ENCODE measurements around the gene FRMPD4.

The FRMPD4 gene

GRCh38 chrX:12344954-12345353, 206.7 kb downstream of the FRMPD4 start:
- Histone ChIP-seq H3K9ac (ENCODE audit: low read depth in 1 of 2, low read length in 2 of 2) (no peak overlapping the region), H3K27ac (ENCODE audit: low read depth in 2 of 2, low read length in 2 of 2) (no peak overlapping the region), H3K4me3 (ENCODE audit: low read length in 2 of 2) (no peak overlapping the region), H3K9me3 (ENCODE audit: control insufficient read depth in 2 of 2, low read length in 2 of 2) (no peaks in the 10 kb centered on the region), H3K4me1 (ENCODE audit: control insufficient read depth in 2 of 2, insufficient read depth in 2 of 2, low read length in 2 of 2) (no peaks in the 10 kb centered on the region), H3K27me3 (ENCODE audit: control insufficient read depth in 2 of 2, insufficient read depth in 2 of 2, low read length in 2 of 2) (no peaks in the 10 kb centered on the region), H3K36me3 (ENCODE audit: control insufficient read depth in 2 of 2, insufficient read depth in 2 of 2, low read length in 2 of 2) (no peaks in the 10 kb centered on the region)

DNA sequence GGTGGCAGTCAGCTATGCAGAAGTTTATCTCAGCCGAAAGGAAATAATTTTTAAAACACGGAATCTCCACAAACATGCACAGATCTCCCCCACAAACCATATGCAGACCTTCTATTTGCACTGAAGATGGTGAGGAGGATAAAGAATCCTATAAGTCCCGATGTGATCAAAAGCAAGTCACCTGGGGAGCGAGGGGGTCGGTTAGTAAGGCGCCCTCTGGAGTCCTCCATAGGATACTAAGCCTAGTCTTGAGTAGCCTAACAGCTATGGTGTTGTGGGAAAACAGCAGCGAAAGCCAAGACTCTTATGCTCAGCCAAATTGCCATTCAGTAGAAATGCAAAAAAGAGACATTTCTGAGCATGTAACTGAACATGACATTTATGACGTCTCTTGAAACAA, 210.9 kb downstream of the FRMPD4 start:
- H3K4me3 ChIP-seq (ENCODE audit: low read length in 2 of 2) = no peak overlapping the region
- H3K27ac ChIP-seq (ENCODE audit: low read depth in 2 of 2, low read length in 2 of 2) = no peak overlapping the region
- no peaks in the 10 kb centered on the region for H3K27me3 ChIP-seq (ENCODE audit: control insufficient read depth in 2 of 2, insufficient read depth in 2 of 2, low read length in 2 of 2)
- H3K4me1 ChIP-seq (ENCODE audit: control insufficient read depth in 2 of 2, insufficient read depth in 2 of 2, low read length in 2 of 2) = no peaks in the 10 kb centered on the region
- H3K9me3 ChIP-seq (ENCODE audit: control insufficient read depth in 2 of 2, low read length in 2 of 2) = no peaks in the 10 kb centered on the region
- H3K36me3 ChIP-seq (ENCODE audit: control insufficient read depth in 2 of 2, insufficient read depth in 2 of 2, low read length in 2 of 2) = no peaks in the 10 kb centered on the region
- no peak overlapping the region for H3K9ac ChIP-seq (ENCODE audit: low read depth in 1 of 2, low read length in 2 of 2)

DNA sequence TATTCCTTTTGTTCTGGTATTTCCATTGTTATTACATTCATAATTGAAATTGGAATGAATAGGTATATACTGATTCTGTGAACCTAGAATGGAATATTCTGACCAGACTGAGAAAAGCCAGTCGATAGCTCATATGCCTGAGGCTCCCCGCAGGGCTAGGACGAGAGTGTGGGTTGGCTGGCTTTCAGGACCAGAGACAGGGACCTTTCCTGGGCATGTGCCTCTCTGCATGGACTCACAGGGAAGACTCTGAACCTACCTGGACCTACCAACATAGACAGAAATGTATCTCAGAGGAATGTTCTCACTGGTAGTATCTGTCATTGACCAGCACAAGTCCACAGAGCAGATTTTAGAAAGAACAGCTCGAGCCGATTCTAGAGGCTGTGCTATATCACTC, 214.6 kb downstream of the FRMPD4 start:
- Histone ChIP-seq H3K36me3 (ENCODE audit: control insufficient read depth in 2 of 2, insufficient read depth in 2 of 2, low read length in 2 of 2) (no peaks in the 10 kb centered on the region), H3K4me1 (ENCODE audit: control insufficient read depth in 2 of 2, insufficient read depth in 2 of 2, low read length in 2 of 2) (no peaks in the 10 kb centered on the region), H3K4me3 (ENCODE audit: low read length in 2 of 2) (no peak overlapping the region), H3K27ac (ENCODE audit: low read depth in 2 of 2, low read length in 2 of 2) (no peak overlapping the region), H3K9ac (ENCODE audit: low read depth in 1 of 2, low read length in 2 of 2) (no peak overlapping the region), H3K27me3 (ENCODE audit: control insufficient read depth in 2 of 2, insufficient read depth in 2 of 2, low read length in 2 of 2) (no peaks in the 10 kb centered on the region), H3K9me3 (ENCODE audit: control insufficient read depth in 2 of 2, low read length in 2 of 2) (no peaks in the 10 kb centered on the region)

DNA sequence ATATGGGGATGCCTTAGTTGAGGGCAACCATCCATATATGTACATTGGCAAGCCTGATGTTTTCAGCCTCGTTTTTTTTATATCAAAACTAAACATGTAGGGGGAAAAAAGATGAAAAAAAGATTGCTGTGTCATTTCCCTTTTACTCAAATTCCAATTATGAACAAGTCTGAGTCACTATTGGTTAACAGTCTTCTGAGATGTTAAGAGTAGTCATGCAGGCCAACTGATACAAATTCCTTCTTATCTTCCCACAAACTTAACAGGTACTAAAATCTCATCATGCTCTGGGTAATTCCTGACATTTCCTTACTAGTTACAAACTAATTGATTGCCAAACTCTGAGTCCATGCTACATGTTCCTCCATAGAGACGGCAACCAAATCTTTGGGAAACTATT, 222.1 kb downstream of the FRMPD4 start:
- H3K4me1 ChIP-seq (ENCODE audit: control insufficient read depth in 2 of 2, insufficient read depth in 2 of 2, low read length in 2 of 2) = no peaks in the 10 kb centered on the region
- no peak overlapping the region for H3K9ac ChIP-seq (ENCODE audit: low read depth in 1 of 2, low read length in 2 of 2)
- no peaks in the 10 kb centered on the region for H3K36me3 ChIP-seq (ENCODE audit: control insufficient read depth in 2 of 2, insufficient read depth in 2 of 2, low read length in 2 of 2)
- no peak overlapping the region for H3K27ac ChIP-seq (ENCODE audit: low read depth in 2 of 2, low read length in 2 of 2)
- H3K9me3 ChIP-seq (ENCODE audit: control insufficient read depth in 2 of 2, low read length in 2 of 2) = no peaks in the 10 kb centered on the region
- no peak overlapping the region for H3K4me3 ChIP-seq (ENCODE audit: low read length in 2 of 2)
- H3K27me3 ChIP-seq (ENCODE audit: control insufficient read depth in 2 of 2, insufficient read depth in 2 of 2, low read length in 2 of 2) = no peaks in the 10 kb centered on the region

DNA sequence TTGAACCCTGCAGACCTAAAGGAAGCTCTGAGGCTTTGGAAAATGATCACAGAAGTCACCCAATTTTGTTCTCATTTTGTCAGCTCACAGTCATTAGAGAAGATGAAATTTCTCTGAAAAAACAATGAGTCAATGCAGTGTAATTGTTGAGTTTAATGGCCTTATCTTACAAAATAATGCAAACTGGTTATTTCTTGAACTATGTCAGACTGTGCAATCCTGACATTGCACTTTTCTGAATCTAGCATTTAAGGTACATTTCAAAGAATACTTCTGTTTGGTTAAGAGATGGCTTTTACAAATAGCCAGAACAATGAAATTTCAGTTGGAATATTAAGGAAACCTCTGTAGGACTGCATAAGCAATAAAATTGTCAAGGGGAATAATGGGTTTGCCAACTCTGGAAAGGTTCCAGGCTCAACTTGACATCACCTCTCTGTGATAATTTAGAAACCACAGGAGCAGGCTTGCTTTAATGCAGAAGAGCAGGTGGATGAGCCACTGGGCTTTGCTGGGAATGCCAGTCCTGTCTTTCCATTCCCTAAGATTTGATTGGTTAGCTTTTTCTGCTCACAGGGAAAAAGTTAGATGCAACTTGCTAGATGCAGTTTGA, 222.8 kb downstream of the FRMPD4 start:
- no peaks in the 10 kb centered on the region for H3K36me3 ChIP-seq (ENCODE audit: control insufficient read depth in 2 of 2, insufficient read depth in 2 of 2, low read length in 2 of 2)
- no peaks in the 10 kb centered on the region for H3K4me1 ChIP-seq (ENCODE audit: control insufficient read depth in 2 of 2, insufficient read depth in 2 of 2, low read length in 2 of 2)
- no peak overlapping the region for H3K27ac ChIP-seq (ENCODE audit: low read depth in 2 of 2, low read length in 2 of 2)
- H3K4me3 ChIP-seq (ENCODE audit: low read length in 2 of 2) = no peak overlapping the region
- no peak overlapping the region for H3K9ac ChIP-seq (ENCODE audit: low read depth in 1 of 2, low read length in 2 of 2)
- no peaks in the 10 kb centered on the region for H3K27me3 ChIP-seq (ENCODE audit: control insufficient read depth in 2 of 2, insufficient read depth in 2 of 2, low read length in 2 of 2)
- no peaks in the 10 kb centered on the region for H3K9me3 ChIP-seq (ENCODE audit: control insufficient read depth in 2 of 2, low read length in 2 of 2)

GRCh38 chrX:12363216-12363615, 224.9 kb downstream of the FRMPD4 start:
- Histone ChIP-seq H3K27ac (ENCODE audit: low read depth in 2 of 2, low read length in 2 of 2) (no peak overlapping the region), H3K4me1 (ENCODE audit: control insufficient read depth in 2 of 2, insufficient read depth in 2 of 2, low read length in 2 of 2) (no peaks in the 10 kb centered on the region), H3K9ac (ENCODE audit: low read depth in 1 of 2, low read length in 2 of 2) (no peak overlapping the region), H3K9me3 (ENCODE audit: control insufficient read depth in 2 of 2, low read length in 2 of 2) (no peaks in the 10 kb centered on the region), H3K27me3 (ENCODE audit: control insufficient read depth in 2 of 2, insufficient read depth in 2 of 2, low read length in 2 of 2) (peaks cover 0 to 3% of the 10 kb centered on the region in 2 donors), H3K4me3 (ENCODE audit: low read length in 2 of 2) (no peak overlapping the region), H3K36me3 (ENCODE audit: control insufficient read depth in 2 of 2, insufficient read depth in 2 of 2, low read length in 2 of 2) (no peaks in the 10 kb centered on the region)

DNA sequence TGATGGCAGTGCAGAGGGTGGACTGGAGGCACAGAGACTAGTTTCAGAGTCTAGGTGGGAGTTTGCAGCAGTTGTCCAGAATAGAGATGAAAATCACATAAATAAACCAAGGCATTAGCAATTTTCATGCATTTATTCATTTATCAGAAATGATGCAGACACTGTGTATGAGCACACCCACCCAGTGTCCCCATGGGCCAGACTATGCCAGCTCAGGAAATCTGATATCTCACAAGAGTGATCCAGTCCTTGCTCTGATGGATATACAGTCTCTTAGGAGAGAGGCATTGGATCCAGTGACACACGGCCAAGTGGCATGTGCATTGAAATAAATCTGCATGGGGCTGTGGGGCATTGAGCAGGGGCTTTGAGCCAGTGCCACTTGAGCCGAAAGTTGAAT, 228.2 kb downstream of the FRMPD4 start:
- Histone ChIP-seq H3K4me3 (ENCODE audit: low read length in 2 of 2) (no peak overlapping the region), H3K9me3 (ENCODE audit: control insufficient read depth in 2 of 2, low read length in 2 of 2) (no peaks in the 10 kb centered on the region), H3K9ac (ENCODE audit: low read depth in 1 of 2, low read length in 2 of 2) (no peak overlapping the region), H3K4me1 (ENCODE audit: control insufficient read depth in 2 of 2, insufficient read depth in 2 of 2, low read length in 2 of 2) (no peaks in the 10 kb centered on the region), H3K27ac (ENCODE audit: low read depth in 2 of 2, low read length in 2 of 2) (no peak overlapping the region), H3K36me3 (ENCODE audit: control insufficient read depth in 2 of 2, insufficient read depth in 2 of 2, low read length in 2 of 2) (no peaks in the 10 kb centered on the region), H3K27me3 (ENCODE audit: control insufficient read depth in 2 of 2, insufficient read depth in 2 of 2, low read length in 2 of 2) (peaks cover 0 to 3% of the 10 kb centered on the region in 2 donors)

DNA sequence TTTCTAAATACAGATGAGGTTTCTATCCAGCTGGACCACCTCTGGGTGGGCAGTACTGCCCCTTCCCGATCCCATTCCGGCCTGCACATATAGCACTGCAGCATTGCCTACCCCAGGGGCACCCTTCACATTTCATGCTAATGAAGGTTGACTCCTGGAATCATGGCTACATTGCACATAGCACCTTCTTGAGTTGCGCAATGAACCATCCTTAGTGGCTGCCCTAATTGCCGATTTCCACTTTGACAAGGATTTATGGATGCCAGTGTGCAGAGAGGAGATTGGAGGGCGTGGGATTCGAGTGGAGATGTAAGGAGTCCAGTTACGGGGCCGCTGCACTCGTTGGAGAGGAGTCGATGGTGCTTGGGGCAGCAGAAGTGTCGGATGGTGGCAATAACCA, 229.0 kb downstream of the FRMPD4 start:
- peaks cover 0 to 3% of the 10 kb centered on the region in 2 donors for H3K27me3 ChIP-seq (ENCODE audit: control insufficient read depth in 2 of 2, insufficient read depth in 2 of 2, low read length in 2 of 2)
- no peak overlapping the region for H3K9ac ChIP-seq (ENCODE audit: low read depth in 1 of 2, low read length in 2 of 2)
- no peak overlapping the region for H3K4me3 ChIP-seq (ENCODE audit: low read length in 2 of 2)
- H3K4me1 ChIP-seq (ENCODE audit: control insufficient read depth in 2 of 2, insufficient read depth in 2 of 2, low read length in 2 of 2) = no peaks in the 10 kb centered on the region
- H3K9me3 ChIP-seq (ENCODE audit: control insufficient read depth in 2 of 2, low read length in 2 of 2) = no peaks in the 10 kb centered on the region
- H3K36me3 ChIP-seq (ENCODE audit: control insufficient read depth in 2 of 2, insufficient read depth in 2 of 2, low read length in 2 of 2) = no peaks in the 10 kb centered on the region
- H3K27ac ChIP-seq (ENCODE audit: low read depth in 2 of 2, low read length in 2 of 2) = no peak overlapping the region

DNA sequence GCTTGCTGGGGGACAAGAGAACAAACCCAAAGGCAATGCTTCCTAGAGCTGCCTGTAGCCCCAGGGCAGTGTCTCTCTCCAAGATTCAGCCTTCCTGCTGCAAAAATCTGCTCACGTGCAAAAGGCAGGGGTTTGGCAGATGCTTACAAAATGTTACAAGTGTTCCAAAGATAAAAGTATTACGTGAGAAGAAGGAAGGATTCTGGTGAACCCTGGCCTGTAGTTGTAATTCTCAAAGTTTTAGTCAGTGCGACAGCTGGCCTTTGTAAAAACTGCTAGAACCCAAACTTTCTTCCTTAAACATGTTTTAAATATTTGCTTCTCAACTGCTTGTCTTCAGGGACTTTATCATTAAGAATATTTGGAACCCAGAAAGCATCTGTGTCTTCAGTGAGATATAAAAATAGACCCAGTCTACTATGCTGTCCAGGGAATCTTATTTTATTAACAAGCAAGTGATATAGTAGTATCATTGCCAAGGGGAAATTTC, 232.3 kb downstream of the FRMPD4 start:
- Histone ChIP-seq H3K9ac (ENCODE audit: low read depth in 1 of 2, low read length in 2 of 2) (no peak overlapping the region), H3K9me3 (ENCODE audit: control insufficient read depth in 2 of 2, low read length in 2 of 2) (no peaks in the 10 kb centered on the region), H3K36me3 (ENCODE audit: control insufficient read depth in 2 of 2, insufficient read depth in 2 of 2, low read length in 2 of 2) (no peaks in the 10 kb centered on the region), H3K4me1 (ENCODE audit: control insufficient read depth in 2 of 2, insufficient read depth in 2 of 2, low read length in 2 of 2) (no peaks in the 10 kb centered on the region), H3K27me3 (ENCODE audit: control insufficient read depth in 2 of 2, insufficient read depth in 2 of 2, low read length in 2 of 2) (peaks cover 0 to 3% of the 10 kb centered on the region in 2 donors), H3K27ac (ENCODE audit: low read depth in 2 of 2, low read length in 2 of 2) (no peak overlapping the region), H3K4me3 (ENCODE audit: low read length in 2 of 2) (no peak overlapping the region)

DNA sequence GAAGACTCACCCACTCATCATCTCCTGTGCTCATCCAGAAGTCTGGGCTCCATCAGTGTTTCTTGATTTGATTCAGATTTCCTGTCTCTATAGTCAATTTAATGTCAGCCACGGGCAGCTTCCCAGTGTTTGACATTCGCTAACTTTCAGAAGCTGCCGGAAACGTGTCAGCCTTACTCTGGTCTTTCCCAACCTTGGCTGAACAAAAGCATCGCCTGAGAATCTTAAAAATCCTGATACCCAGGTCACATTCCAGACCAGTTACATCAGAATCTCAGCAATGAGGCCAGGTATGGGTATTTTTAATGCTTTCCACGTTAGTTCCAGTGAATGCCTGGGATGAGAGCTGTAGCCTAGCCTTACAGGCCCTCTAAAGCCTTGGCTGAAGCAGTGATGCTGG, 233.8 kb downstream of the FRMPD4 start:
- H3K36me3 ChIP-seq (ENCODE audit: control insufficient read depth in 2 of 2, insufficient read depth in 2 of 2, low read length in 2 of 2) = no peaks in the 10 kb centered on the region
- H3K27me3 ChIP-seq (ENCODE audit: control insufficient read depth in 2 of 2, insufficient read depth in 2 of 2, low read length in 2 of 2) = peaks cover 0 to 2% of the 10 kb centered on the region in 2 donors
- no peaks in the 10 kb centered on the region for H3K9me3 ChIP-seq (ENCODE audit: control insufficient read depth in 2 of 2, low read length in 2 of 2)

DNA sequence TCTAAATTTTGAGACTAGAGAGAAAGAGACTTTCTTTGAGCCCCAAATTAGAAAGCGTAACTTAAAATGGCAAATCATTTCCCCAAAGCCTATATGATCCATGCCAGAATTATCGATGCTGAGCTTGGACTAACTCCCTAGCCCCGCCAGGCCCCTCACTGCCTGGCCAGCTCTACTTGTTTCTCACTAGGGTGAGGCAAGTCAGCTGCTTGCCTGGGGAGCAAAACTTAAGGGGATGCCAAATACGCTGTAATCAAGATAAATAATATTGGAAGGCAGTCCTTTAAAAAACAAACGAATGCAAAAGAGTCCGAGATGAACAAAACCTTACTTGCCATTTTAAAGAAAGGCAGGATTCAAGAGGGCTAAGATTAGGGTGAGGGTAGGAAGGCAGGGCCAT, 236.0 kb downstream of the FRMPD4 start:
- Histone ChIP-seq H3K9me3 (ENCODE audit: control insufficient read depth in 2 of 2, low read length in 2 of 2) (no peaks in the 10 kb centered on the region), H3K4me3 (ENCODE audit: low read length in 2 of 2) (no peak overlapping the region), H3K9ac (ENCODE audit: low read depth in 1 of 2, low read length in 2 of 2) (no peak overlapping the region), H3K4me1 (ENCODE audit: control insufficient read depth in 2 of 2, insufficient read depth in 2 of 2, low read length in 2 of 2) (no peaks in the 10 kb centered on the region), H3K36me3 (ENCODE audit: control insufficient read depth in 2 of 2, insufficient read depth in 2 of 2, low read length in 2 of 2) (no peaks in the 10 kb centered on the region), H3K27ac (ENCODE audit: low read depth in 2 of 2, low read length in 2 of 2) (no peak overlapping the region), H3K27me3 (ENCODE audit: control insufficient read depth in 2 of 2, insufficient read depth in 2 of 2, low read length in 2 of 2) (peaks cover 2 to 5% of the 10 kb centered on the region in 2 donors)

More for the DNA sequence above, 233.8 kb downstream of the FRMPD4 start:
- Histone ChIP-seq H3K4me3 (ENCODE audit: low read length in 2 of 2) (no peak overlapping the region), H3K9ac (ENCODE audit: low read depth in 1 of 2, low read length in 2 of 2) (no peak overlapping the region), H3K4me1 (ENCODE audit: control insufficient read depth in 2 of 2, insufficient read depth in 2 of 2, low read length in 2 of 2) (no peaks in the 10 kb centered on the region), H3K27ac (ENCODE audit: low read depth in 2 of 2, low read length in 2 of 2) (no peak overlapping the region)

Data from mucosa of rectum (tissue), 2 donors.